ENCODE data around the gene CCDC85A. TPM values are rescaled to one million over a fixed set of nuclear protein-coding genes. Genes with fewer than 3 reads are reported as not detected.

CCDC85A gene
- total and polyA plus RNA-seq, 2 of the 8 experiments (the other 6 are each of a cell fraction or from before 2014, with no cell fraction given), result 0.20 TPM; not detected in 1

DNA sequence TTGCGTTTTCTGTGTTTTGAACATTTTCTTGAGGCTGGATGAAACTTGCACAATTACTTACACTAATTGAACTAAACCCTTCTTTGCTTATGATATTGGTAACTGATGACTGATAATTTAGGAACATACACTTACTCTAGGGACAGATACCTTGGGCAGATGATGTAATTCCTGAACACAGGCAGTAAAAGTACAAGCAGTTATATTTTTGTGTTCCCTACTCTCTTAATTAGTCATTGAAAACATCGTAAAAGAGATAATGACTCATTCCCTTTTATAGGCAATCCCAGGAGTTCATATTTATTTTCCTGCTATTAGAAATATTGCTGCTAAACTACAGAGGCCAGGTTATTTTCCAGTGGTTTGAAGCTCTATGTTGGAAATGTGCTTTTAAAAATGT is 46.4 kb downstream of the CCDC85A start:
- Histone ChIP-seq H3K9me3 (ENCODE audit: insufficient read depth in 2 of 2, low read depth in 1 of 2, low read length in 1 of 2) (no peaks in the 10 kb centered on the region), H3K4me1 (replicated peaks in 1 of 4; ENCODE audit: control insufficient read depth in 3 of 4, insufficient read depth in 4 of 4, low read length in 3 of 4) (no peaks in the 10 kb centered on the region; a peak in 1 of 7 replicates), H3K4me3 (ENCODE audit: extremely low read depth in 1 of 4, insufficient read depth in 2 of 4, low read depth in 3 of 4, low read length in 4 of 4) (no peak overlapping the region), H3K23ac (ENCODE audit: insufficient read length) (no peak overlapping the region), H3K79me1 (ENCODE audit: low read depth, low read length) (no peaks in the 10 kb centered on the region), H3K4ac (replicated peaks; ENCODE audit: insufficient read length, low read depth, low read length) (no peak overlapping the region), H3K9ac (replicated peaks in 1 of 4; ENCODE audit: extremely low read depth in 1 of 4, low read depth in 3 of 4, low read length in 3 of 4) (no peak overlapping the region), H3K18ac (ENCODE audit: extremely low read depth, low read length) (no peak overlapping the region), H3K36me3 (ENCODE audit: control insufficient read depth in 2 of 4, insufficient read depth in 4 of 4, low read length in 3 of 4) (no peaks in the 10 kb centered on the region), H4K20me1 (replicated peaks in 1 of 2; ENCODE audit: control insufficient read depth in 1 of 2, insufficient read depth in 2 of 2, low read length in 2 of 2) (no peaks in the 10 kb centered on the region), H2BK5ac (ENCODE audit: low read depth, low read length) (no peak overlapping the region), H2BK15ac (ENCODE audit: low read length) (no peak overlapping the region), H4K5ac (ENCODE audit: insufficient read length, low read depth, low read length) (no peak overlapping the region), H3K27ac (ENCODE audit: low read depth, low read length) (no peak overlapping the region), H2BK12ac (ENCODE audit: low read depth, low read length) (no peak overlapping the region), H4K91ac (replicated peaks; ENCODE audit: insufficient read length, low read length) (no peak overlapping the region), H2AK5ac (ENCODE audit: low read depth, low read length) (no peak overlapping the region), H3K79me2 (ENCODE audit: control insufficient read depth in 1 of 2, insufficient read depth in 2 of 2, low read length in 2 of 2) (no peaks in the 10 kb centered on the region), H3K4me2 (ENCODE audit: insufficient read depth in 1 of 2, low read depth in 2 of 2, low read length in 2 of 2) (no peak overlapping the region), H2AFZ (ENCODE audit: low read length) (no peak overlapping the region), H4K8ac (ENCODE audit: extremely low read depth, insufficient read depth, low read length) (no peak overlapping the region), H3K56ac (replicated peaks; ENCODE audit: insufficient read length, low read depth, low read length) (no peak overlapping the region), H2BK20ac (ENCODE audit: low read length) (no peak overlapping the region), H2BK120ac (replicated peaks; ENCODE audit: low read depth, low read length) (no peak overlapping the region), H3K23me2 (ENCODE audit: low read depth, low read length) (no peaks in the 10 kb centered on the region), H3K14ac (ENCODE audit: insufficient read length) (no peak overlapping the region), H3K27me3 (replicated peaks in 1 of 4; ENCODE audit: control insufficient read depth in 3 of 4, extremely low read depth in 1 of 4, insufficient read depth in 3 of 4, low read length in 3 of 4) (no peaks in the 10 kb centered on the region)
- WGBS, 2 experiments (ENCODE audit: extremely low coverage in 1 of 2, insufficient coverage in 1 of 2, insufficient read length in 1 of 2, insufficient replicate concordance in 2 of 2, low coverage in 1 of 2, low lambda C conversion rate in 2 of 2, missing lambda C conversion rate in 1 of 2), result 95% methylated on average over 2 of the region's 2 CpGs; no CpG with 5 or more reads in 1 of the 2 experiments
- DNase-seq (ENCODE audit: low read depth in 1 of 2, low spot score in 2 of 2), result no peak
- CTCF ChIA-PET (ENCODE audit: partially characterized antibody), result interaction anchor here (1.1 kb wide), 1 partner anchor 446 kb away, joined by 3 read pairs; no protein-coding TSS in a partner anchor
- POLR2A ChIA-PET (ENCODE audit: partially characterized antibody), result no interaction called here
- no peak for FAIRE-seq
- TF ChIP-seq TAF7 (optimal IDR thresholded peaks at IDR 0.05; ENCODE audit: borderline replicate concordance, low read depth, low read length) (no peak), TBP (IDR thresholded peaks at IDR 0.05; ENCODE audit: low read depth, low read length) (no peak), CTBP2 (IDR thresholded peaks at IDR 0.05; ENCODE audit: borderline replicate concordance, insufficient read depth, insufficient read length, low read length) (no peak), HDAC2 (IDR thresholded peaks at IDR 0.05; ENCODE audit: borderline replicate concordance in 1 of 2, low read depth in 2 of 2, low read length in 2 of 2) (no peak), CBX5 (IDR thresholded peaks at IDR 0.05; ENCODE audit: low read depth, low read length) (no peak), RXRA (IDR thresholded peaks at IDR 0.05; ENCODE audit: insufficient read depth, low read depth, low read length) (no peak), SAP30 (IDR thresholded peaks at IDR 0.05; ENCODE audit: insufficient read depth, insufficient replicate concordance, low read length) (no peak), KDM1A (IDR thresholded peaks at IDR 0.05; ENCODE audit: borderline replicate concordance, low read length) (no peak), SP4 (IDR thresholded peaks at IDR 0.05; ENCODE audit: low read length) (no peak), ASH2L (IDR thresholded peaks at IDR 0.05; ENCODE audit: low read length) (no peak)
- TF ChIP-seq, protein P1, sequence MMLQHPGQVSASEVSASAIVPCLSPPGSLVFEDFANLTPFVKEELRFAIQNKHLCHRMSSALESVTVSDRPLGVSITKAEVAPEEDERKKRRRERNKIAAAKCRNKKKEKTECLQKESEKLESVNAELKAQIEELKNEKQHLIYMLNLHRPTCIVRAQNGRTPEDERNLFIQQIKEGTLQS (IDR thresholded peaks at IDR 0.05; ENCODE audit: insufficient read depth, low read depth, low read length), result no peak
- TF ChIP-seq, protein P2, sequence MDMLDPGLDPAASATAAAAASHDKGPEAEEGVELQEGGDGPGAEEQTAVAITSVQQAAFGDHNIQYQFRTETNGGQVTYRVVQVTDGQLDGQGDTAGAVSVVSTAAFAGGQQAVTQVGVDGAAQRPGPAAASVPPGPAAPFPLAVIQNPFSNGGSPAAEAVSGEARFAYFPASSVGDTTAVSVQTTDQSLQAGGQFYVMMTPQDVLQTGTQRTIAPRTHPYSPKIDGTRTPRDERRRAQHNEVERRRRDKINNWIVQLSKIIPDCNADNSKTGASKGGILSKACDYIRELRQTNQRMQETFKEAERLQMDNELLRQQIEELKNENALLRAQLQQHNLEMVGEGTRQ (IDR thresholded peaks at IDR 0.05; ENCODE audit: low read length), result no peak

All from H1 (cell line).